Breast epithelium (tissue), 3 donors: ENCODE results near the gene ACAP2.

ENCODE experiments used
- CTCF ChIP-seq, 3 donors: fragments of 450-650 bp; IDR thresholded peaks; one replicate each; pipeline ENCODE4 v1.5.1; 2016 to 2017; ENCODE audit warnings: antibody characterized with exemption in 3 of 3, mild to moderate bottlenecking in 3 of 3, moderate library complexity in 3 of 3
- POLR2A ChIP-seq: fragments of 450-650 bp; IDR thresholded peaks from one replicate; pipeline ENCODE4 v1.6.1; 2016; ENCODE audit warnings: antibody characterized with exemption, mild to moderate bottlenecking, moderate library complexity

- TF ChIP-seq CTCF (IDR thresholded peaks at IDR 0.05) (no peak), POLR2A (no peak)
These were observed 140.4 kb downstream of the ACAP2 start for GRCh38 chr3:195302431-195302830.
